Hepatocyte (in vitro differentiated cells): Measurements from ENCODE around the gene EBPL. TPM values are rescaled to one million over a fixed set of nuclear protein-coding genes. Genes with fewer than 3 reads are reported as not detected.
A peak's percentile ranks its signal among the peaks of the same experiment; 100 is the strongest.

Experiments
- DNase-seq: peaks from one replicate; pipeline ENCODE4 v3.0.0-alpha.2; 2016; ENCODE audit warnings: low spot score
- H2AFZ ChIP-seq: fragments of 200-600 bp; sonication (generic); 2 replicates; pipeline ENCODE4 v1.6.0; 2016; ENCODE audit warnings: antibody characterized with exemption, mild to moderate bottlenecking
- H3K27ac ChIP-seq: fragments of 200-600 bp; sonication (generic); 2 replicates; pipeline ENCODE4 v1.5.1; 2016; ENCODE audit warnings: mild to moderate bottlenecking
- H3K27me3 ChIP-seq: fragments of 200-600 bp; sonication (generic); 2 replicates; pipeline ENCODE4 v1.6.1; 2016
- H3K36me3 ChIP-seq: fragments of 200-600 bp; sonication (generic); replicated peaks from 2 replicates; pipeline ENCODE4 v1.5.1; 2016; ENCODE audit warnings: low read depth; ENCODE audit not compliant: insufficient read depth
- H3K4me1 ChIP-seq: fragments of 200-600 bp; sonication (generic); 2 replicates; pipeline ENCODE4 v1.5.1; 2016; ENCODE audit warnings: mild to moderate bottlenecking, moderate library complexity; ENCODE audit not compliant: insufficient read depth
- H3K4me2 ChIP-seq: fragments of 200-600 bp; sonication (generic); 2 replicates; pipeline ENCODE4 v1.6.0; 2016
- H3K4me3 ChIP-seq: fragments of 200-600 bp; sonication (generic); 2 replicates; pipeline ENCODE4 v1.5.1; 2016; ENCODE audit warnings: mild to moderate bottlenecking
- H3K79me2 ChIP-seq: fragments of 200-600 bp; sonication (generic); 2 replicates; pipeline ENCODE4 v1.6.0; 2017; ENCODE audit warnings: mild to moderate bottlenecking
- H3K9me2 ChIP-seq: fragments of 200-600 bp; sonication (generic); replicated peaks from 2 replicates; pipeline ENCODE4 v1.6.0; 2017; ENCODE audit warnings: mild to moderate bottlenecking; ENCODE audit not compliant: insufficient read depth
- H3K9me3 ChIP-seq: fragments of 200-600 bp; sonication (generic); 2 replicates; pipeline ENCODE4 v1.5.1; 2016; ENCODE audit warnings: low read depth, mild to moderate bottlenecking
- H4K20me1 ChIP-seq: fragments of 200-600 bp; sonication (generic); 2 replicates; pipeline ENCODE4 v1.6.0; 2016; ENCODE audit warnings: mild to moderate bottlenecking; ENCODE audit not compliant: insufficient read depth, poor library complexity, severe bottlenecking
- CTCF ChIP-seq: fragments of 200-600 bp; sonication (generic); IDR thresholded peaks from 2 replicates; pipeline ENCODE4 v1.5.1; 2016; ENCODE audit warnings: antibody characterized with exemption, mild to moderate bottlenecking; ENCODE audit not compliant: poor library complexity
- EZH2 ChIP-seq: fragments of 200-600 bp; sonication (generic); IDR thresholded peaks from 2 replicates; pipeline ENCODE4 v1.6.1; 2016; ENCODE audit warnings: antibody characterized with exemption, mild to moderate bottlenecking, borderline replicate concordance
- EZH2phosphoT487 ChIP-seq: fragments of 200-600 bp; sonication (generic); IDR thresholded peaks from one replicate; pipeline ENCODE4 v1.6.1; 2018; ENCODE audit warnings: antibody characterized with exemption, mild to moderate bottlenecking, low read depth, moderate library complexity; ENCODE audit not compliant: unreplicated experiment, severe bottlenecking
- WGBS: methylation state at CpG from one replicate; pipeline ENCODE4 v1.1.6; 2016; ENCODE audit warnings: low lambda C conversion rate; ENCODE audit errors: missing lambda C conversion rate; 5-methylcytosine and 5-hydroxymethylcytosine counted together
- polyA plus RNA-seq: library from polyadenylated mRNA; unstranded; fragments of >200 nt; fragmentation: Nextera tagmentation; extraction: Ambion mirVana; gene quantifications from 2 replicates; pipeline ENCODE4 v1.2.1, GENCODE V29; 2016
- total RNA-seq: library from RNA; depleted of rRNA; stranded (reverse); fragments of >200 nt; gene quantifications from 2 replicates; pipeline ENCODE4 v1.2.3, GENCODE V29; 2014

The EBPL gene
- 174 and 180 TPM in 2 replicates for total RNA-seq
- 109 and 135 TPM in 2 replicates for polyA plus RNA-seq

- Histone ChIP-seq H3K36me3 (no peaks in the 10 kb centered on the region), H3K4me3 (peak within 1 kb of the TSS; percentile 53), H3K9me2 (no peaks in the 10 kb centered on the region), H3K4me1 (peaks cover 10% of the 10 kb centered on the region), H3K4me2 (peak within 1 kb of the TSS; percentile 91), H4K20me1 (no peaks in the 10 kb centered on the region), H3K9me3 (no peaks in the 10 kb centered on the region), H3K79me2 (peaks cover 35% of the 10 kb centered on the region), H3K27me3 (no peaks in the 10 kb centered on the region), H2AFZ (peak within 1 kb of the TSS; percentile 93), H3K27ac (peak within 1 kb of the TSS; percentile 88)
- TF ChIP-seq CTCF (no peak), EZH2 (no peak), EZH2phosphoT487 (no peak)
- 3% methylated on average over 45 of the region's 67 CpGs for WGBS
- DNase-seq = peak; percentile 94
These were observed at the start of gene EBPL for GRCh38 chr13:49690995-49691784. Gene EBPL (minus strand): TSS chr13:49691486. CDS start chr13:49691424, 62 bp downstream.

GRCh38 chr13:49740870-49741269, 49.6 kb upstream of the EBPL start:
- 79% methylated on average over 2 of the region's 2 CpGs for WGBS
- Histone ChIP-seq H3K9me3 (no peaks in the 10 kb centered on the region), H3K36me3 (no peaks in the 10 kb centered on the region), H4K20me1 (no peaks in the 10 kb centered on the region), H3K27me3 (no peaks in the 10 kb centered on the region), H3K4me3 (no peak overlapping the region), H3K4me2 (no peak overlapping the region), H3K4me1 (no peaks in the 10 kb centered on the region), H2AFZ (no peak overlapping the region), H3K79me2 (peaks cover 16% of the 10 kb centered on the region), H3K9me2 (no peaks in the 10 kb centered on the region), H3K27ac (peak overlapping the region; percentile 9)
- TF ChIP-seq CTCF (no peak), EZH2 (no peak), EZH2phosphoT487 (no peak)
- no peak for DNase-seq

- peak overlapping the region; percentile 10 for H3K27ac ChIP-seq
- TF ChIP-seq EZH2phosphoT487 (no peak), CTCF (no peak), EZH2 (no peak)
- no peaks in the 10 kb centered on the region for H3K36me3 ChIP-seq
- no peak overlapping the region for H2AFZ ChIP-seq
- H3K4me1 ChIP-seq = no peaks in the 10 kb centered on the region
- peaks cover 8% of the 10 kb centered on the region for H3K79me2 ChIP-seq
- peak overlapping the region; percentile 29 for H3K4me2 ChIP-seq
- WGBS = 77% methylated on average over 5 of the region's 5 CpGs
- H3K9me3 ChIP-seq = no peaks in the 10 kb centered on the region
- no peaks in the 10 kb centered on the region for H3K9me2 ChIP-seq
- DNase-seq = no peak
- no peak overlapping the region for H3K4me3 ChIP-seq
- no peaks in the 10 kb centered on the region for H3K27me3 ChIP-seq
- no peaks in the 10 kb centered on the region for H4K20me1 ChIP-seq
These were observed 48.4 kb upstream of the EBPL start for GRCh38 chr13:49739498-49740187.
